Hindlimb muscle (tissue), 1 donor: Measurements from ENCODE around the gene FYN. TPM values are rescaled to one million over a fixed set of nuclear protein-coding genes. Genes with fewer than 3 reads are reported as not detected.

Experiments
- DNase-seq: peaks from one replicate; pipeline ENCODE4 v3.0.0-alpha.2; 2013
- polyA plus RNA-seq: library from polyadenylated mRNA; unstranded; fragments of 120-200 nt; gene quantifications from one replicate; pipeline ENCODE4 v1.2.1, GENCODE V29; 2013; ENCODE audit not compliant: insufficient read length

Gene FYN
- polyA plus RNA-seq, 1 donor: 152 TPM

GRCh38 chr6:111880181-111880888 is 7.1 kb upstream of the FYN start:
- no peak for DNase-seq

- no peak for DNase-seq
These were observed 2.5 kb upstream of the FYN start for GRCh38 chr6:111875741-111876140.

DNA sequence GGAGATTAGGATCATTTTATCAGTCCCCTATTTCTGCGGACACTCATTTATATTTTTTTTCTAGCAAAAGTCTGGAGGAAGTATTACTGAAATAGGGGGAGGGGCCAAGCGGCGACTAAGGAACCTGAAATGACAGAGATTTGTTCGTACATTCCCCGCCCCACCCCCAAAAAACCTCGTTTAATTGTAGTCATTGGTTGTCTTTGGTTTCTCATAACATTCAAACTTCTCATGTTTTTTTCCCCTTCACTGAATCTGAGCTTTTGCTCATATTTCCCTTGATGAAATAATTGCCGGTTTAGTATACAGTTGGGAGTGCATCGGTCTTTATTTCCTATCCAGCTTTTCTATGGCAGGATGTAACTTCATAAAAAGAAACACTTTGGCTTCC is 768 bp upstream of the FYN start:
- DNase-seq: no peak

DNA sequence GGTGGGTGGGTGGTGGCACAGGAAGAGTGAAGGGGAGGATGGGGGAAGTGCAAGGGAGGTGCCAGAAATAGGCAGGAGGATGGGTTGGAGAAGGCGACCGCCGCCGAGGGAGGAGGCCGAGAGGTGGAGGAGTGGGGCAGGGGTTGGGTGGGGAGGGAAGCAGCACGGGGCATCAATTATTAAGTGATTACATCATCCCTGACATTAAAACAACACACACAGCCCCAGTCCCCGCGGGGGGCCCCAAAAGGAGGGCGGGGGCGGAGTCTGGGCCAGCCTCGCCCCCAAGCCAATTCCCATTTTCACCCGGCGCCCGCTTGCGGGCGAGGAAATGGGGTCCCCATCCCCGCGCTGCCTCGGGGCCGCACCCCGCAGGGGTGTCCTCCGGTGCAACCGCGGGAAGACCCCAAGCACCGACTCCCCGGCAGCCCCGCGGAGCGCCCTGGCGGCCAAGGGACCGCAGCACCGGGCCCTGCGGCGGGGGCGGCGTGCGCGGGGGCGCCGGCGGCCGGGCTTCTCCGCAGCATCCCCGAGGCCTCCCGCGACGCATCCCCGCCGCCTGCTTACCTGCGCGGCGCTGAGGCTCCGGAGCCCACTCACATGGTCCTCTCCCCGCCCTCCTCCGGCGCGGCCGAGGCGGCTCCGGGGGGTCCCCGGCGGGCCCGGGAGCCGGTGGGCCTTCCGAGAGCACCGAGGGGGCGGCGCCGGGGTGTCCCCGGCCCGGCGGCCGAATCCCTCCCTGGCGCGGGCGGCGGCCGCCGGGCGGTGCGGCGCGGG is 663 bp downstream of the FYN start:
- peak; percentile 54 for DNase-seq

DNA sequence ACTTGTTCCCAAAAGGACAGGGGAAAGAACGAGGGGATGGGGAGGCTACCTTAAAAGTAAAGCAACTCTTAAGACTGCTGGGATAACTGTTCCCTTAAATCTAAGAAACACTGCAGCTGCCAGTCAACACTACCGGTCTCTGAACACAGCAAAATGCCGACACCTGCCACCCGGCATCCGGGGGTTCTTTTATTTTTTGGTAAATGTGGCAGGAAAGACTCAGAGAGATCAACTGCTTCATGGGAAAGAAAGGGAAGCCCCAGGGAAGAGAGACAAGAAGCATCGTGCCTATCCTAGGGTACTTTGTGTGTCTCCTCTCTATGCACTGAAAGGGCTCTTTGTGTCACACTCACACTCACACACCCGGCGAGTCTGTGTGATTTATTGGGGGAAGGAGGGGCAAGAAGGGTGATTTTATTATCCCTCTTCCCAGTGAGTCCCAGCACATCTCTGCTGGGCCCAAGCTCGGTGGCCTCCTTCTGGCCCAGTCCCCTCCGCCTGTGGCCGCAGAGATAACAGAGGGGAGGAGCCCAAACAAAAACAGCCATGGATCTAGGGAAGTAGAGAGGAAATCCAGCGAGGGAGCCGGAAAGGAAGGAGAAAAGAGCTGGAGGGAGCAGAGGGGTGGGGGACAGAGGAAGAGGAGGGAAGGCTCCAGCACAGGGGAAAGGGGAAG is 1.4 kb downstream of the FYN start:
- DNase-seq: no peak

- DNase-seq: no peak
These were observed 2.0 kb downstream of the FYN start for GRCh38 chr6:111871207-111871606.

GRCh38 chr6:111870742-111871064 is 2.5 kb downstream of the FYN start:
- DNase-seq: no peak

GRCh38 chr6:111870051-111870741 is 3.1 kb downstream of the FYN start:
- DNase-seq: no peak

GRCh38 chr6:111866857-111867256 is 6.4 kb downstream of the FYN start:
- DNase-seq: no peak

GRCh38 chr6:111865909-111866546 is 7.2 kb downstream of the FYN start:
- DNase-seq: no peak

DNA sequence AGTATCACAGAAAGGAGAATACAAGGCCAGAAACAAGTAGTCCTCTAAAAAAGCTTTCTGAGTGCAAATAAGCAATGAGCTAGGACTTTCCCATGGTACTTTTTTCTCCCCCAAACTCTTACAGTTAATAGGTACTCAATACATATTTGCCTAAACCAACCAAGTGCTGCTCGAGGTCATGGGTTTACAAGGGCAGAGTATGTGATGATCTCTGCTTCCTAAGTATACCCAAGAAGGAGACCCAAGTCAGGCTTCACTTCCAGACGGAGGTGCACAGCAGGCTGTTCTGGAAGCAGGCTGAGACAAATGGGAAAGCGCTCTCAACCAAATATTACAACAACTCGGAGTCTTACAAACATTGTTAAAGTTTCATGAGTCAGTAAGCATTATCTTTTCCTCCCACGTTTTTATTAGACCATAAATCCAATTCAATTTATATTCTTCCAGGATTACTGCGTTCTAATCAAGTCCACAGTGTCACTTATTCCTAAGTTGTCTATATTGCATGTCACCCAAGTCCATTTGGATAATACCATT is 8.1 kb downstream of the FYN start:
- no peak for DNase-seq

DNA sequence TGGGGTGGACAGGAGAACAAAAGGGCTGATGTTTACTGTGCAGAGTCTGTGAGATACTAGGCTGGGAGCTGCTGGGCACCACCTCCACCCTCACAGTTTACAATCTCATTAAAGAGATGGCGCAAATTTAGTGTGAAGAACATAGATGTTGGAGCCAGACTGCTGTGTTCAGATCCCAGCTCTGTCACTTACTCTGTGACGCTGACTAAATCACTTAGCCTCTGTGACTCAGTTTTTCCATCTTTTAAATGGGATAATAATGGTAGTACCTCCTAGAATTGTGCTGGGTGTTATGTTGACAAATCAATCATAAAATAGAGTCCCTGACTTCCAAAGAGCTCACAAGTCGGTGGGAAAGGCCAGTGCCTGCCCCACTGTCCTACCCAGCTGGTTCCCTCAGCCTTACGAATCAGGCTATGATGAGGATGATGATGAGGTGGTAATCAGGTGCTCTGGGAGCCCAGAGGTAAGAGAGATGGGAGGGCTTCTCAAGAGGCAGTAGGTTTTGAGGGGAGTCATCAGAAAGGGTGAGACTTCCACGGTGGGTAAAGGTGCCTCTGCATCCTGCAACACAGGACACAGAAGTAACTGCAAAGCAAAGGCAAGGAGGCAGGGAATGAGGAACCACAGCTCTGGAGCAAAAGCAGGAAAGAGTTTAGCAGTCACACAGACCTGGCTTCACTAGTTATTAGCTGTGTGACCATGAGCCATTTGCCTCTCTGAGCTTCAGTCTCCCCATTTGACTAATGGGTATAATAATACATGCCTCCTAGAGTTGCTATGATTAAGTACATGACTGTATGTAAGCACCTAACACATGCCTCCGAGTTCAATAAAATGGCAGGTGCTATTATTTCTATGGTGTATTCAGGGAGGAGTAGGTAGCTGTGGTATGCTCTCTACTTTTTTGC is 8.9 kb downstream of the FYN start:
- no peak for DNase-seq

DNA sequence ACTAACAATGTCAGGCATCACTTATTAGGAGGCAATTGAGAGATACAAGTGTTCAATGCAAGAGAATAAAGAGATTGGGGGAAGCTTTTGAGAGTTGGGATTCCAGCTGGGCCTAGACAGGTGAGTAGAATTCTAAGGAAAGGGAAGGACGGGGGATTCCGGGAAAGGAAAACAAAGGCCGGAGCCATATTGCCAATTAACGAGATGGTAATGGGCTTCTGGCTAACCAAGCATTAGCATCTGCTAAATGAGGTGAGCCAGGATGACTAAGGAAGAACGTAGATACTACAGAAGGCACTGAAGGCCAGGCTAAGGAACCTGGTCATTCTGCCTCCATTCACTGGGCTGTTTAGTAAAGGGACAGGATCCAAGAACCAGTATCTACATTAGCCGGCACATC is 10.5 kb downstream of the FYN start:
- DNase-seq: no peak

GRCh38 chr6:111862314-111862713 is 10.9 kb downstream of the FYN start:
- DNase-seq: no peak

DNA sequence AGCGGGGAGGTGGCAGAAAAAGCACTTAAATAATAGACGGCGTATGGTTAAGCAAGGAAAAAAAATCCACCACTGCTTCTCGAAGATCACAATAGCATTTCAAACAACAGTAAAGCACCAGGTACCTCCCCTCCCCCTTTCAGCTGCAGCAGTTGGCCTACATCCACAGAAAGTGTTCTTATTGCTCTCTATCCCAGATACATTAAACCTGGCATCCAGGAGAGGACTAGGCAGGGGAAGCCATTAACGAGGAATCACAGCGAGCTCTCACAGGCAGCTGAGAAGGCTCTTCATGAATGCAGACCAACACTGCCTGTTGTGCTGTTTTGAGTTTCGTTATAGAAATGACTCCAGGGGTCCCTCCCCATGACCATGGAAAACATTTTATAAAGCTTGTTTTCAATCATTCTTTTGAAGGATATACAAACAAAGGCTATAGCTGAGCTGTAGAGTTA is 11.8 kb downstream of the FYN start:
- no peak for DNase-seq

DNA sequence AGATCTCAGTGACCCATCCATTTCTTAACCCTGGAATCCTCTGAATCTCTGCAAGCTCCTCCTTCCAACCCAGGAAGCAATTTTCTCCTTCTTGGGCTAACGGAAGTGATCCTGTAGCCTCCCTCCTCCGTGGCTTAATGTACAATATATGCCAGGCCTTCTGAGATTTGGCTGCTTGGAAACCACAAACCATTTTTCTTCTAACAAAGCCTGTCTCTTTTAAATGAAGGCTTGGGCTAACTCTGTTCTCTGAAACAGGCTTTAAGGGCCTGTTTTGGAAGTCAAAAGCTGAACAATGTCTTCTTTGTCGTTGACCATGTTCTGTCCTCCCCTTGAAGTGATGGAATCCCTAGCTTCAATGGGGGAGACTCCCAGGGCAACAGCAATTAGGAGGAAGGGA is 14.9 kb downstream of the FYN start:
- DNase-seq: no peak

GRCh38 chr6:111857674-111858337 is 15.4 kb downstream of the FYN start:
- no peak for DNase-seq

- no peak for DNase-seq
These were observed 17.5 kb downstream of the FYN start for GRCh38 chr6:111855753-111856152.

- no peak for DNase-seq
These were observed 18.6 kb downstream of the FYN start for GRCh38 chr6:111854683-111855082.

DNA sequence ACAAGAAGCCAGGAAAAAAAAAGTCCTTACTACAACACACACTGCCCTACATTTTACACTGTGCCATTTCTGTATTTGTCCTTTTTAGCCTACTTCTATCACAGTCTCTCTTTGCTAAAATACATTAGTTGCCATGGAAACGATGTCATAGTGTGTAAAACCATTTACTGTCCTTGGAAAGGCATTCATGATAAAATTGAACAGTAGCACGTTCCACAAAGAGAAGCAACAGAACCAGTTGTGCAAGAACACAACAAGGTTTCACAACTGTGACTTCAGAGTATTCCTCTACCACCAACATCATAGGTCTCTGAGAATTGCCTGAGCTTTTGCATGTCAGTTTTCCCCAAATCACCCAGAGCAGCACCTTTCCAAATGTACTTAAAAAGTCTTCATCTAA is 20.5 kb downstream of the FYN start:
- no peak for DNase-seq
